K562 (cell line): ENCODE results near the gene PFN3. TPM values are rescaled to one million over a fixed set of nuclear protein-coding genes. Genes with fewer than 3 reads are reported as not detected.

Experiments
- CBX5 ChIP-seq: IDR thresholded peaks from 2 replicates; pipeline ENCODE4 v1.6.1; 2014; ENCODE audit warnings: low read depth, borderline replicate concordance
- CC2D1A ChIP-seq: fragments of 450-650 bp; IDR thresholded peaks from 2 replicates; pipeline ENCODE4 v1.6.1; 2017; ENCODE audit warnings: mild to moderate bottlenecking
- CXXC5 ChIP-seq: fragments of 250-450 bp; sonication (Bioruptor Pico); IDR thresholded peaks from 2 replicates; pipeline ENCODE4 v1.8.0; 2022; ENCODE audit warnings: inconsistent platforms, mild to moderate bottlenecking, moderate library complexity
- DACH1 ChIP-seq: fragments of 450-650 bp; IDR thresholded peaks from 2 replicates; pipeline ENCODE4 v1.6.1; 2018; ENCODE audit not compliant: partially characterized antibody
- JUN ChIP-seq, 2 experiments: sonication (generic) in 1 of 2; formaldehyde crosslinking in 1 of 2; IDR thresholded peaks; 2 replicates each; pipeline versions ENCODE4 v1.6.1 to v1.8.0; 2012 to 2022; ENCODE audit warnings: borderline replicate concordance in 2 of 2, mild to moderate bottlenecking in 2 of 2, improper control_type of control experiment in 1 of 2, low read depth in 1 of 2, low read length in 1 of 2, missing genetic modification reagents in 1 of 2
- NRF1 ChIP-seq, 2 experiments: fragments of 450-650 bp; IDR thresholded peaks in 1 of 2; conservative IDR thresholded peaks in 1 of 2; 2 replicates each; pipeline ENCODE4 v1.6.1; 2014; ENCODE audit warnings: mild to moderate bottlenecking in 2 of 2
- RAD21 ChIP-seq, 2 experiments: fragments of 250-450 bp in 1 of 2; fragments of 450-650 bp in 1 of 2; sonication (Bioruptor Pico) in 1 of 2; formaldehyde crosslinking in 1 of 2; IDR thresholded peaks in 1 of 2; conservative IDR thresholded peaks in 1 of 2; 2 replicates each; pipeline versions ENCODE4 v1.4.0 to v1.8.0; 2020 to 2022; ENCODE audit warnings: mild to moderate bottlenecking in 2 of 2, moderate library complexity in 1 of 2
- RB1 ChIP-seq: fragments of 450-650 bp; IDR thresholded peaks from 2 replicates; pipeline ENCODE4 v1.6.1; 2017; ENCODE audit warnings: low read depth, mild to moderate bottlenecking
- RNF2 ChIP-seq: sonication (generic); IDR thresholded peaks from 2 replicates; pipeline ENCODE4 v1.6.1; 2016
- SREBF1 ChIP-seq: fragments of 150-350 bp; IDR thresholded peaks from 2 replicates; pipeline ENCODE4 v1.6.1; 2014; ENCODE audit warnings: antibody characterized with exemption, low read depth, low read length, borderline replicate concordance
- USF1 ChIP-seq: sonication (generic); formaldehyde crosslinking; IDR thresholded peaks from 2 replicates; pipeline ENCODE4 v1.9.0; 2022; ENCODE audit warnings: mild to moderate bottlenecking, missing genetic modification reagents
- ZBTB5 ChIP-seq: fragments of 450-650 bp; IDR thresholded peaks from 2 replicates; pipeline ENCODE4 v1.6.1; 2017; ENCODE audit warnings: antibody characterized with exemption
- ZFP30 ChIP-seq: fragments of 250-450 bp; sonication (Bioruptor Pico); IDR thresholded peaks from 2 replicates; pipeline ENCODE4 v1.8.0; 2022; ENCODE audit warnings: moderate library complexity, mild to moderate bottlenecking, inconsistent platforms, borderline replicate concordance
- ZNF253 ChIP-seq: fragments of 250-450 bp; sonication (Bioruptor Pico); conservative IDR thresholded peaks from 2 replicates; pipeline ENCODE4 v1.6.1; 2021; ENCODE audit warnings: mild to moderate bottlenecking
- ZNF518B ChIP-seq: fragments of 250-450 bp; sonication (Bioruptor Pico); IDR thresholded peaks from 2 replicates; pipeline ENCODE4 v1.5.0; 2021; ENCODE audit warnings: mild to moderate bottlenecking, moderate library complexity
- ZNF77 ChIP-seq: fragments of 250-450 bp; sonication (Bioruptor Pico); IDR thresholded peaks from 2 replicates; pipeline ENCODE4 v1.5.0; 2020
- polyA plus RNA-seq, 8 experiments: library from polyadenylated mRNA; depleted of rRNA in 4 of 8; stranded (reverse) in 5 of 8; unstranded in 3 of 8; fragments of >200 nt; fragmentation: Nextera tagmentation in 2 of 8; fragmentation: Illumina TruSeq in 1 of 8; extraction: Ambion mirVana in 2 of 8; extraction: Trizol in 1 of 8; gene quantifications; 2 replicates each; pipeline versions ENCODE4 v1.2.1 to v1.2.3, GENCODE V29; 2011 to 2014; ENCODE audit warnings: inconsistent platforms in 1 of 8, missing spikeins in 1 of 8
- total RNA-seq, 7 experiments: library from RNA; depleted of rRNA in 6 of 7; stranded (reverse); fragments of >200 nt in 6 of 7; fragmentation: Illumina TruSeq in 2 of 7; extraction: Trizol in 2 of 7; gene quantifications; 2 replicates each; pipeline versions ENCODE4 v1.2.1 to v1.2.3, GENCODE V29; 2011 to 2021; ENCODE audit warnings: low replicate concordance in 1 of 7
- TF ChIP-seq, protein P1 (sequence below), 3 experiments: fragments of 200-800 bp in 1 of 3; fragments of 250-450 bp in 1 of 3; fragments of 450-650 bp in 1 of 3; sonication (Bioruptor Pico) in 1 of 3; sonication (Bioruptor generic) in 1 of 3; formaldehyde crosslinking in 1 of 3; IDR thresholded peaks; 2 replicates each; pipeline versions ENCODE4 v1.6.1 to v1.8.0; 2016 to 2022; ENCODE audit warnings: mild to moderate bottlenecking in 2 of 3, missing genetic modification characterization in 2 of 3, missing compliant biosample characterization in 1 of 3, moderate library complexity in 1 of 3

Gene PFN3
- total and polyA plus RNA-seq, 9 of the 15 experiments (the other 6 are each of a cell fraction or from before 2014, with no cell fraction given) = not detected

DNA sequence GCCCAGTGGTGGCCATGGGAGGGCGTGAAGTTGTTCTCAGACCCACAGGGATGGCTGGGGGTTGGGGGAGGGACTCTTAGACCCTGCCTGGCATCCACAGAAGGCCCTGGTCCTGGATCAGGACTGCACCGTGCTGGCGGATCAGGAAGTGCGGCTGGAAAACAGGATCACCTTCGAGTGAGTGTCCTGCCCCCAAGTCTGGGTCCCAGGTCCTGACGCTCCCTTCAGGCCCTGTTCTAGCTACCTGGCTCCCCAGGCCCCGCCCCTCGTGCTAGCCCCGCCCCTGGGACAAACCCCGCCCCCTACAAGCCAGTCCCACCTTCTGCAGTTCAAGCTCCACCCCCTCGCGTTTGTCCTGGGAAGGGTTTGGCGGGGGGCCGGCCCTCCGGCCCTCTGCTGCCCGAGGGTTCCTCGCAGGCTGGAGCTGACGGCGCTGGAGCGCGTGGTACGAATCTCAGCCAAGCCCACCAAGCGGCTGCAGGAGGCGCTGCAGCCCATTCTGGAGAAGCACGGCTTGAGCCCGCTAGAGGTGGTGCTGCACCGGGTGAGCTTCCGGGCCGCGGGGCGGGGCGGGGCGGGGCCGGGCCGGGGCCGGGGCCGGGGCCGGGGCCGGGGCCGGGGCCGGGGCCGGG is 29.9 kb downstream of the PFN3 start (continued):
- TF ChIP-seq CBX5 (no peak), JUN (IDR thresholded peaks at IDR 0.05; ENCODE audit: borderline replicate concordance, low read depth, low read length) (peak; percentile 56; the same call in 1 of the 2 replicates), JUN (CRISPR knock-in tag; IDR thresholded peaks at IDR 0.05; ENCODE audit: borderline replicate concordance) (no peak), SREBF1 (no peak), USF1 (0 out of 2 replicates have a peak, but pooled peaks have one; percentile 33), NRF1 (conservative IDR thresholded peaks at IDR 0.05 in 1 of 2, IDR thresholded peaks at IDR 0.05 in 1 of 2) (peak in 1 of 2 experiments; percentile 39; a peak in 1 of 4 replicates), RAD21 (CRISPR knock-in tag; conservative IDR thresholded peaks at IDR 0.05 in 1 of 2, IDR thresholded peaks at IDR 0.05 in 1 of 2) (peak; percentile 56 to 69), ZFP30 (CRISPR knock-in tag) (no peak), RB1 (peak; percentile 93), RNF2 (peak; percentile 54; the same call in 1 of the 2 replicates), DACH1 (no peak), ZNF253 (CRISPR knock-in tag) (no peak), ZBTB5 (no peak), CXXC5 (CRISPR knock-in tag) (peak; percentile 82), CC2D1A (no peak), ZNF77 (CRISPR knock-in tag) (no peak), ZNF518B (no peak)
- TF ChIP-seq, protein P1, sequence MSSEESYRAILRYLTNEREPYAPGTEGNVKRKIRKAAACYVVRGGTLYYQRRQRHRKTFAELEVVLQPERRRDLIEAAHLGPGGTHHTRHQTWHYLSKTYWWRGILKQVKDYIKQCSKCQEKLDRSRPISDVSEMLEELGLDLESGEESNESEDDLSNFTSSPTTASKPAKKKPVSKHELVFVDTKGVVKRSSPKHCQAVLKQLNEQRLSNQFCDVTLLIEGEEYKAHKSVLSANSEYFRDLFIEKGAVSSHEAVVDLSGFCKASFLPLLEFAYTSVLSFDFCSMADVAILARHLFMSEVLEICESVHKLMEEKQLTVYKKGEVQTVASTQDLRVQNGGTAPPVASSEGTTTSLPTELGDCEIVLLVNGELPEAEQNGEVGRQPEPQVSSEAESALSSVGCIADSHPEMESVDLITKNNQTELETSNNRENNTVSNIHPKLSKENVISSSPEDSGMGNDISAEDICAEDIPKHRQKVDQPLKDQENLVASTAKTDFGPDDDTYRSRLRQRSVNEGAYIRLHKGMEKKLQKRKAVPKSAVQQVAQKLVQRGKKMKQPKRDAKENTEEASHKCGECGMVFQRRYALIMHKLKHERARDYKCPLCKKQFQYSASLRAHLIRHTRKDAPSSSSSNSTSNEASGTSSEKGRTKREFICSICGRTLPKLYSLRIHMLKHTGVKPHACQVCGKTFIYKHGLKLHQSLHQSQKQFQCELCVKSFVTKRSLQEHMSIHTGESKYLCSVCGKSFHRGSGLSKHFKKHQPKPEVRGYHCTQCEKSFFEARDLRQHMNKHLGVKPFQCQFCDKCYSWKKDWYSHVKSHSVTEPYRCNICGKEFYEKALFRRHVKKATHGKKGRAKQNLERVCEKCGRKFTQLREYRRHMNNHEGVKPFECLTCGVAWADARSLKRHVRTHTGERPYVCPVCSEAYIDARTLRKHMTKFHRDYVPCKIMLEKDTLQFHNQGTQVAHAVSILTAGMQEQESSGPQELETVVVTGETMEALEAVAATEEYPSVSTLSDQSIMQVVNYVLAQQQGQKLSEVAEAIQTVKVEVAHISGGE (CRISPR knock-in tag; IDR thresholded peaks at IDR 0.05) = peak in 1 of 3 experiments; percentile 89; a peak in 2 of 6 replicates
